Sigmoid colon (tissue), 7 donors: Measurements from ENCODE around the gene LPIN3. TPM values are rescaled to one million over a fixed set of nuclear protein-coding genes. Genes with fewer than 3 reads are reported as not detected.
A peak's percentile ranks its signal among the peaks of the same experiment; 100 is the strongest.

Experiments
- DNase-seq: peaks from one replicate; pipeline ENCODE4 v3.0.0-alpha.2; 2019
- H3K27ac ChIP-seq, 4 donors: fragments of 200-600 bp; sonication (generic); one replicate each; pipeline ENCODE4 v1.5.1; 2016 to 2019; ENCODE audit warnings: mild to moderate bottlenecking in 1 of 4
- H3K27me3 ChIP-seq, 3 donors: fragments of 200-600 bp; sonication (generic); one replicate each; pipeline ENCODE4 v1.5.1; 2019; ENCODE audit warnings: mild to moderate bottlenecking in 1 of 3
- H3K36me3 ChIP-seq, 4 donors: fragments of 200-600 bp; sonication (generic); one replicate each; pipeline ENCODE4 v1.5.1; 2016 to 2019
- H3K4me1 ChIP-seq, 4 donors: fragments of 200-600 bp; sonication (generic); one replicate each; pipeline ENCODE4 v1.5.1; 2017 to 2019
- H3K4me3 ChIP-seq, 4 donors: fragments of 200-600 bp; sonication (generic); one replicate each; pipeline ENCODE4 v1.5.1; 2017 to 2019; ENCODE audit warnings: mild to moderate bottlenecking in 2 of 4, moderate library complexity in 1 of 4
- H3K9me3 ChIP-seq, 4 donors: fragments of 200-600 bp in 3 of 4; sonication (generic) in 3 of 4; one replicate each; pipeline versions ENCODE4 v1.5.1 to v1.6.1; 2013 to 2019
- CTCF ChIP-seq, 4 experiments: fragments of 450-650 bp in 3 of 4; fragments of 200-600 bp in 1 of 4; IDR thresholded peaks; one replicate each; pipeline ENCODE4 v1.5.1; 2016 to 2019; ENCODE audit warnings: antibody characterized with exemption in 4 of 4, mild to moderate bottlenecking in 3 of 4, moderate library complexity in 2 of 4
- EP300 ChIP-seq, 4 donors: sonication (generic); formaldehyde crosslinking; IDR thresholded peaks; one replicate each; pipeline ENCODE4 v1.6.1; 2017; ENCODE audit warnings: antibody characterized with exemption in 4 of 4
- POLR2A ChIP-seq, 2 donors: fragments of 450-650 bp; IDR thresholded peaks; one replicate each; pipeline ENCODE4 v1.6.1; 2016; ENCODE audit warnings: antibody characterized with exemption in 2 of 2, mild to moderate bottlenecking in 2 of 2, moderate library complexity in 2 of 2
- POLR2AphosphoS5 ChIP-seq, 4 donors: sonication (generic); formaldehyde crosslinking; IDR thresholded peaks; one replicate each; pipeline ENCODE4 v1.6.1; 2017; ENCODE audit warnings: antibody characterized with exemption in 4 of 4
- WGBS, 2 donors: extraction: QIAGEN DNeasy Blood & Tissue Kit; methylation state at CpG; one replicate each; pipeline ENCODE4 v1.1.7; 2013; 5-methylcytosine and 5-hydroxymethylcytosine counted together
- intact Hi-C: fragments of 100-400 bp; cut with DNase I; formaldehyde crosslinking; loops from one replicate; pipeline ENCODE4 v1.15.1; 2023
- polyA plus RNA-seq, 3 donors: library from polyadenylated mRNA; stranded (reverse); fragments of 200-250 nt; gene quantifications; one replicate each; pipeline ENCODE4 v1.2.3, GENCODE V29; 2013
- total RNA-seq, 4 donors: library from RNA; depleted of rRNA; stranded (reverse); fragments of >200 nt; gene quantifications; one replicate each; pipeline ENCODE4 v1.1.0, GENCODE V29; 2016
- donor health status: healthy with polysubstance abuse.
- donor health status: Bipolar disorder and iron deficiency.
- donor health status: healthy.

The LPIN3 gene
- total and polyA plus RNA-seq, 7 donors: 6.7 to 50.9 (median 12.3) TPM

GRCh38 chr20:41334036-41334435 is 6.6 kb upstream of the LPIN3 start:
- H3K9me3 ChIP-seq: no peaks in the 10 kb centered on the region
- no peaks in the 10 kb centered on the region for H3K27me3 ChIP-seq
- no peaks in the 10 kb centered on the region for H3K36me3 ChIP-seq
- H3K4me3 ChIP-seq: no peak overlapping the region
- intact Hi-C loops: no loop called here
- DNase-seq: peak; percentile 49
- 90 to 95% methylated on average over 2 of the region's 2 CpGs for WGBS, 2 donors
- no peak for TF ChIP-seq POLR2A (IDR thresholded peaks at IDR 0.05)
- TF ChIP-seq POLR2AphosphoS5 (IDR thresholded peaks at IDR 0.05): no peak
- TF ChIP-seq EP300 (IDR thresholded peaks at IDR 0.05): no peak
- TF ChIP-seq CTCF (IDR thresholded peaks at IDR 0.05): no peak
- peak overlapping the region in 3 of 4 donors; percentile 9 to 57 (median 20) for H3K27ac ChIP-seq
- H3K4me1 ChIP-seq: peaks cover 0 to 15% (median 12%) of the 10 kb centered on the region in 4 donors

GRCh38 chr20:41334443-41335421 is 5.9 kb upstream of the LPIN3 start:
- 85 to 90% methylated on average over 15 of the region's 15 CpGs for WGBS, 2 donors
- intact Hi-C loops: loop anchor here (5.0 kb wide), 1 partner anchor 87 kb away; no protein-coding TSS in a partner anchor
- DNase-seq: peak; percentile 62
- Histone ChIP-seq H3K27ac (peak overlapping the region; percentile 9 to 57 (median 26)), H3K4me1 (peaks cover 0 to 11% (median 8%) of the 10 kb centered on the region in 4 donors), H3K4me3 (no peak overlapping the region), H3K9me3 (no peaks in the 10 kb centered on the region), H3K36me3 (no peaks in the 10 kb centered on the region), H3K27me3 (no peaks in the 10 kb centered on the region)
- TF ChIP-seq EP300 (IDR thresholded peaks at IDR 0.05): no peak
- no peak for TF ChIP-seq POLR2A (IDR thresholded peaks at IDR 0.05)
- TF ChIP-seq CTCF (IDR thresholded peaks at IDR 0.05): no peak
- no peak for TF ChIP-seq POLR2AphosphoS5 (IDR thresholded peaks at IDR 0.05)

GRCh38 chr20:41335591-41335990 is 5.0 kb upstream of the LPIN3 start:
- no peaks in the 10 kb centered on the region for H3K36me3 ChIP-seq
- H3K27me3 ChIP-seq: no peaks in the 10 kb centered on the region
- intact Hi-C loops: loop anchor here (5.0 kb wide), 1 partner anchor 88 kb away; no protein-coding TSS in a partner anchor
- H3K27ac ChIP-seq: no peak overlapping the region
- no peaks in the 10 kb centered on the region for H3K9me3 ChIP-seq
- peaks cover 0 to 12% (median 11%) of the 10 kb centered on the region in 4 donors for H3K4me1 ChIP-seq
- 86 to 90% methylated on average over 1 of the region's 1 CpG for WGBS, 2 donors
- H3K4me3 ChIP-seq: no peak overlapping the region
- DNase-seq: no peak
- TF ChIP-seq POLR2AphosphoS5 (IDR thresholded peaks at IDR 0.05): no peak
- TF ChIP-seq POLR2A (IDR thresholded peaks at IDR 0.05): no peak
- TF ChIP-seq EP300 (IDR thresholded peaks at IDR 0.05): no peak
- no peak for TF ChIP-seq CTCF (IDR thresholded peaks at IDR 0.05)

DNA sequence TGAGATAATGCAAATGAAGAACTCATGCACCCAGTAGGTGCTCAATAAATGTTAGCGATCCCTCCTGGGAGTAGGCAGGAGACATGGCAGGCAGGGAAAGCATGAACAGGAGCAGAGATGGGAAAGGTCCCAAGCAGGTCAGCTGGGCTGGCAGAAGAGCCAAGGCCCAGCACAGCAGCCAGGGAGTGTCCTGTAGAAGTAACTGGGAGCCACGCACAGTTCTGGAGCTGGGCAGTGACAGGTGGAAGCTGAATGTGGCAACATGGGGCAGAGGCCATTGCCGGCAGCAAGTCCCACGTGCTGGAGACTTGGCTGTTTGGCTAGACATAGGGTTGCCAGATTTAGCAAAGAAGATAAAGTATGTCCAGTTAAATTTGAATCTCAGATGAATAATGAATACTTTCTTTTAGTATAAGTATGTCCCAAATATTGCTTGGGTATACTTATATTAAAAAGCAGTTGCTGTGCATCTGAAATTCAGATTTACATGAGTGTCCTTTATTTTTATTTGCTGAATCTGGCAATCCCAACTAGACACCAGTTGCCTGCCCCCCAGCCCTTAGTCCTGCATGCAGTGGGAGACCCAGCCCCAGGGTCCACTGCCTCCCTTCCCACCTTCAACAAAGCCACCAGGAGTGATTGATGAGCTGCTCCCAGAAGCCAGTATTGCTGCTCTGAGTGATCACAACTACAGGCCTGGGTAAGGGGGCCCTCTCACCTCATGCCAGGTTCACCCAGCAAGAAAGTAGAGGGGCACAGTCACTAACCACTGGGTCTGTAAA is 3.7 kb upstream of the LPIN3 start:
- no peak overlapping the region for H3K27ac ChIP-seq
- no peaks in the 10 kb centered on the region for H3K36me3 ChIP-seq
- no peak for DNase-seq
- intact Hi-C loops: loop anchor here (5.0 kb wide), 1 partner anchor 90 kb away; no protein-coding TSS in a partner anchor
- H3K4me1 ChIP-seq: peaks cover 0 to 25% (median 20%) of the 10 kb centered on the region in 4 donors
- WGBS, 2 donors: 95 to 96% methylated on average over 4 of the region's 4 CpGs
- TF ChIP-seq EP300 (IDR thresholded peaks at IDR 0.05) (no peak), POLR2AphosphoS5 (IDR thresholded peaks at IDR 0.05) (no peak), CTCF (IDR thresholded peaks at IDR 0.05) (no peak), POLR2A (IDR thresholded peaks at IDR 0.05) (no peak)
- no peaks in the 10 kb centered on the region for H3K9me3 ChIP-seq
- H3K27me3 ChIP-seq: no peaks in the 10 kb centered on the region
- no peak overlapping the region for H3K4me3 ChIP-seq
